ENCODE results near the gene MTARC1.

DNA sequence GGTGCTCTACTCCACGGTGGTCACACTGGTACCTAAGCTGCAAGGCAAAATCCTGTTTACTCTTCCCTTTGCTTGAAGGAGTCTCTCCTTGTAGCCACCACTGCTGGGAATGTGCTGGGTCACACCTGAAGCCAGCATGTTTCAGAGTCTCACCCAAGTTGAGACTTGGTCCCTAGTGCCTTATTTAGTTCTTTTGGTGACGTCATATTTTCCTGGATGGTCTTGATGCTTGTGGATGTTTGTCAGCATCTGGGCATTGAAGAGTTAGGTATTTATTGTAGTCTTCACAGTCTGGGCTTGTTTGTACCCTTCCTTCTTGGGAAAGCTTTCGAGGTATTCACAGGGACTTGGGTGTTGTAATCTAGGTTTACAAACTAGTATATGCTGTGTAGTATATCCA is 44.2 kb upstream of the MTARC1 start:
- TF ChIP-seq, protein P1, sequence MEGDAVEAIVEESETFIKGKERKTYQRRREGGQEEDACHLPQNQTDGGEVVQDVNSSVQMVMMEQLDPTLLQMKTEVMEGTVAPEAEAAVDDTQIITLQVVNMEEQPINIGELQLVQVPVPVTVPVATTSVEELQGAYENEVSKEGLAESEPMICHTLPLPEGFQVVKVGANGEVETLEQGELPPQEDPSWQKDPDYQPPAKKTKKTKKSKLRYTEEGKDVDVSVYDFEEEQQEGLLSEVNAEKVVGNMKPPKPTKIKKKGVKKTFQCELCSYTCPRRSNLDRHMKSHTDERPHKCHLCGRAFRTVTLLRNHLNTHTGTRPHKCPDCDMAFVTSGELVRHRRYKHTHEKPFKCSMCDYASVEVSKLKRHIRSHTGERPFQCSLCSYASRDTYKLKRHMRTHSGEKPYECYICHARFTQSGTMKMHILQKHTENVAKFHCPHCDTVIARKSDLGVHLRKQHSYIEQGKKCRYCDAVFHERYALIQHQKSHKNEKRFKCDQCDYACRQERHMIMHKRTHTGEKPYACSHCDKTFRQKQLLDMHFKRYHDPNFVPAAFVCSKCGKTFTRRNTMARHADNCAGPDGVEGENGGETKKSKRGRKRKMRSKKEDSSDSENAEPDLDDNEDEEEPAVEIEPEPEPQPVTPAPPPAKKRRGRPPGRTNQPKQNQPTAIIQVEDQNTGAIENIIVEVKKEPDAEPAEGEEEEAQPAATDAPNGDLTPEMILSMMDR (IDR thresholded peaks at IDR 0.05): no peak
- TF ChIP-seq EP300 (IDR thresholded peaks at IDR 0.05) (no peak), POLR2A (IDR thresholded peaks at IDR 0.05) (no peak)

Data from ovary (tissue), 3 donors.